CD4-positive, alpha-beta T cell treated with Interleukin-21 for 1 hour (primary cell): ENCODE results near the gene SPINT2.
"Not testable (repeated sequence)": the region's sequence is repeated elsewhere in the genome, so short reads cannot be mapped to it uniquely, and the experiment has no call there.

Source experiments
- DNase-seq: peaks from one replicate; pipeline ENCODE4 v3.0.0-alpha.2; 2020

SPINT2 gene, protein sequence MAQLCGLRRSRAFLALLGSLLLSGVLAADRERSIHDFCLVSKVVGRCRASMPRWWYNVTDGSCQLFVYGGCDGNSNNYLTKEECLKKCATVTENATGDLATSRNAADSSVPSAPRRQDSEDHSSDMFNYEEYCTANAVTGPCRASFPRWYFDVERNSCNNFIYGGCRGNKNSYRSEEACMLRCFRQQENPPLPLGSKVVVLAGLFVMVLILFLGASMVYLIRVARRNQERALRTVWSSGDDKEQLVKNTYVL

DNA sequence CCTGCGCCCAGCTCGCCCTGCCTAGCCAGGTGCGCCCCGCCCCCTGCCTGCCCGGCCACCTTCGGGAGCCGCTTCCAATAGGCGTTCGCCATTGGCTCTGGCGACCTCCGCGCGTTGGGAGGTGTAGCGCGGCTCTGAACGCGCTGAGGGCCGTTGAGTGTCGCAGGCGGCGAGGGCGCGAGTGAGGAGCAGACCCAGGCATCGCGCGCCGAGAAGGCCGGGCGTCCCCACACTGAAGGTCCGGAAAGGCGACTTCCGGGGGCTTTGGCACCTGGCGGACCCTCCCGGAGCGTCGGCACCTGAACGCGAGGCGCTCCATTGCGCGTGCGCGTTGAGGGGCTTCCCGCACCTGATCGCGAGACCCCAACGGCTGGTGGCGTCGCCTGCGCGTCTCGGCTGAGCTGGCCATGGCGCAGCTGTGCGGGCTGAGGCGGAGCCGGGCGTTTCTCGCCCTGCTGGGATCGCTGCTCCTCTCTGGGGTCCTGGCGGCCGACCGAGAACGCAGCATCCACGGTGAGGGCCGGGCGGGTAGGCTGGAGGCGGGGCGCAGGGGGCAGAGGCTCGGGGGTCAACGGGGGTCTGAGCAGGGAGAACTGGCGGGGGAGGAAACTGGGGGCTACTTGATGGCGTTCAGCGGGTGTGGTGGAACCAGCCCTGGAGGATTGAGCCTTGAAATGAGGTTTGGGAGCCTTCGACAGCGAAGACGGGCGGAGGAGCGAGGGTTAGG, at the start of gene SPINT2:
Gene SPINT2, plus strand, starts transcription at position 88 of the 727 bp plus-strand sequence. Its CDS starts 320 bp downstream, at position 408.
- DNase-seq, result no peak

DNA sequence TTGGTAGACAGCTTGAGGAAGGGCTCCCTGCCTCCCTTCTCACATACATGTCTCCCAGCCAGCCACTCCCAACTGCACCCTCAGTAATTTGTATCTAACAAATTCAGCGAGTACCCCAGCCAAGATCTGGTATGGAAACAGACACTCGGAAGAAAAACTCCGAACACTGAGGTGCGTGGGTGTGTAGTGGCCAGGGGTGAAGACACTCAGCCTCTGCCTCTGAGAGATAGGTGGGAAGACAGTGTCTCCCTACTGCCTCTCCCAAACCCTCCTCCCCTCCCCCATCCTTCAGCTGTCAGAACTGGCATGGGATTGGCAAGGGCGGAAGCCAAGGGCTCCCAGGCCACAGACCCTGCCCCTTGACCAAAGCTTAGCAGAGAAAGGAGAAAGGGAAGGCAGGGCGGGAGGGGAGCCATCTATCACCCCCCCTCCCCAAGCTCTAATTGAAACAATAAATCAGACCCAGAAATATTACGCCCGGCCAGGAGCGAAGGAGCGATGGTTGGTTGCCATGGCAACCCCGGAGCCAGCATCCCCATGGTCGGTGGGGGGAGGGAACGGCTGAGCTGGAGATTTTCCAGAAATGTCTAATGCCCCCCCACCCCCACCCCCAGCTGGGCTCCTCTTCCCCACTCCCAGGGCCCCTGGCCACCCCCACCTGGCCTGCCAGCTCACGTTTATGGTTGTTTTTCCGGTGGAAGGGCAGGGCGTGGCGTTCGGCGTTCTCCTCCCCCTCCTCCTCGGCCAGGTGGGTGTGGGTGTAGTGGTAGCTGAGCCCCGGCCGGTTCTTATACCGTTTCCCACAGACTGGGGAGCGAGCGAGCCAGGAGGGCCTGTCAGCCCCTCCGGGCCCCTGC, 47.4 kb upstream of the SPINT2 start:
- no peak for DNase-seq

DNA sequence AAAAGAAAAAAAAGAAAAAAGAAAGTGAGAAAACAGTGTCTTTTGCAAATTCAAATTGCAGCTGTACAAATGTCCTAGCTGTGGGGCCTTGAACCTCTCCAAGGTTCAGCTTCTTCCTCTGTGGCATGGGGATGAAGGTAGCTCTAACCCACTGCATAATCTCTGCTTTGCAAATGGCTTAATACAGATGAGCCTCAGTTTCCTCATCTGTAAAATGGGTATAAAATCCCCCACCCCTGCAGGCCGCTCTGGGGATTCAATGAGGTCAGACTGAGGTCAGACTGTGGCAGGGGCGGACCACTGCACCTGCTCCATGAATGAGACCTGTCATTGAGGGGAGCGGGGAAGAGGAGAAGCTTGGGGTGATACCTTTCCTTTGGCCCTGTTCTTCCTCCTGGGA, 46.2 kb upstream of the SPINT2 start:
- DNase-seq, result no peak

DNA sequence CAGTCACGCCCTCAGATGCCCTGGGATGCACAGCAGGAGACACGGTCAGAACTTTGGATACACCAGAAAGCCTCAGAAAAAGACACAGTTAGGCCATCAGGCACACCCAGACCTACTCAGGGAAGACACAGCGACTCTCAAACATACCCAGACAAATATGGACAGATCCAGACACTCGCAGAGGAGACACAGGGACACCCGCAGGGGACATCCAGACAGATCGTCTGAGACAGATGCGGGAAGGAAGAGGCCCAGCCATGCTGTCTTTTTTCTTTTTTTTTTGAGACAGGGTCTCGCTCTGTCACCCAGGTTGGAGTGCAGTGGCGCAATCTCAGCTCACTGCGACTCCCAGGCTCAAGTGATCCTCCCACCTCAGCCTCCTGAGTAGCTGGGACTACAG, 45.2 kb upstream of the SPINT2 start:
- no peak for DNase-seq

DNA sequence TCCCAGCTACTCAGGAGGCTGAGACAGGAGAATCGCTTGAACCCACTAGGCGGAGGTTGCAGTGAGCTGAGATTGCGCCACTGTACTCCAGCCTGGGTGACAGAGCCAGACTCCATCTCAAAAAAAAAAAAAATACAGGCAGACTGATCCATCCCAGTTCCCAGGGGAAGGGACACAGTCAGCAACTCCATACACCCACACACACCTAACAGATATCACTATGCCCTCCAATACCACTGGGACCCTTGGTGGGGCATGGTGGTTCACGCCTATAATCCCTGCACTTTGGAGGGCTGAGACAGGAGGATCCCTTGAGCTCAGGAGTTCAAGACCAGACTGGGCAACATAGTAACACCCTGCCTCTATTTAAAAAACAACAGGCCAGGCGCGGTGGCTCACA, 43.0 kb upstream of the SPINT2 start:
- DNase-seq, result no peak

DNA sequence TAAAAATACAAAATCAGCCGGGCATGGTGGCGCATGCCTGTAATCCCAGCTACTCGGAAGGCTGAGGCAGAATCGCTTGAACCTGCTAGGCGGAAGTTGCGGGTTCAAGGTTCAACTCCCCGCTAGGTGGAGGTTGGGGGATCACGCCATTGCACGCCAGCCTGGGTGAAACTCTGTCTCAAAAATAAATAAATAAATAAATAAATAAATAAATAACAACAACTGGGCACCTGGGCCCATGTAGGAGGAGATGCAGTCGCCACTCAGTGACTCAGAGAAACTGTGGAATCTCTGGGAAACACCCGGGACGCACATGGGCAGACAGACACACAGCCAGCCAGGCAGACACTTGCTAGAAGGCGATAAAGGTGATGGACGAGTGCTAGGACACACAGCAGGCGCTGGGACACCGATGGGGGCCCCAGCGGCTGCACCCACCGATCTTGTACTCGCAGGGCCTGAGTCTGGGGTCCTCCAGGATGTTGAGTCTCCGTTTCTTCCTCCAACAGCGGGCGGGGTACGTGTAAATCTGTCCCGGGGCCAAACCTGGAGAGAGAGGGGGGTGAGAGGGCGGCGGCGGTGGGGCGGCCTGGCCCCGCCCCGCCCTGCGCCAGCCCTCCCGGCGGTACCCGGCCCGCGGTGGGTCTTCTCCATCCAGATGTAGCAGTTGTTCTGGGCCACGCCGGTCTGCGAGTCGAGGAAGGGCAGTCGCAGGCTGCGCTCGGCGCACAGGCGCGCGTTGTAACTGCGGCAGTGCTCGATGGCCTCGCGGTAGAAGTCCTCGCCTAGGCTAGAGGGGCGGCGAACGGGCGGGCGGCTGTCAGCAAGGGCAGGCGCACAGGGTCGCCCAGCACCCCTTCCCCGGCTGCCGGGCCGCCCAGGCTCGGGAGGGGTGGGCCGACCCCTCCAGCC, 42.2 kb upstream of the SPINT2 start:
- DNase-seq, result no peak

DNA sequence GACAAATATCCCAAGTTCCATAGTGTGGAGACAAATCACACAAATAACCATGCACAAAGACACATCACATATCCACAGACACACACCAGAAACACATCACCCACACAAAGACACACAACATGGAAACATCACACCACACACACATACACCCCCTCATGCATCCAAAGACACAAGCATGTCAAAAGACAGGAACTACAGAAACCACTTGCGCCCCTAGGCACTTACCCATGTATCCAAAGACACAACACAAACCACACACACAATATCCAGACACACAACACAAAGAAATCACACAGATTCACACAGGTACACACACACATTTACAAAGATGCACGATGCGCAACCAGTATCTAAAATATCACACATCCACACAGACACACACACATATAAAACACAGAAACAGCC, 41.3 kb upstream of the SPINT2 start:
- no peak for DNase-seq

DNA sequence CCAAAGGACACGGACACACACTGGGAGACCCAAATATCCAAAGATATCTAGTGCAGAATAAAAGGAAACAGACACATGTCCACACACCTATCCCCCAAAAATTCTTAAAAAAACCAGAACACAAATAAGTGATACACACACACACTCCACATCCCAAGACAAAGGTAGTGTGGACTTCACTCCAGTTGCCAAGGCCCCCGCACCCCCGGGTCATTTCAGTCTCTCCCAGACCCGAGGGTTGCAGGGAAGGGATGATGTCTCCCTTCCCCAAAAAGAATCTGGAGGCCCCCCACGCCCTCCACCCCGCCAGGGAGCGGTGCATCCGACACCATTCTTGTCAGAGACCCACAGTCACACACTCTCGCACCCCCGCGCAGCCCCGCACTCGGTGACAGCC, 40.8 kb upstream of the SPINT2 start:
- DNase-seq, result no peak

DNA sequence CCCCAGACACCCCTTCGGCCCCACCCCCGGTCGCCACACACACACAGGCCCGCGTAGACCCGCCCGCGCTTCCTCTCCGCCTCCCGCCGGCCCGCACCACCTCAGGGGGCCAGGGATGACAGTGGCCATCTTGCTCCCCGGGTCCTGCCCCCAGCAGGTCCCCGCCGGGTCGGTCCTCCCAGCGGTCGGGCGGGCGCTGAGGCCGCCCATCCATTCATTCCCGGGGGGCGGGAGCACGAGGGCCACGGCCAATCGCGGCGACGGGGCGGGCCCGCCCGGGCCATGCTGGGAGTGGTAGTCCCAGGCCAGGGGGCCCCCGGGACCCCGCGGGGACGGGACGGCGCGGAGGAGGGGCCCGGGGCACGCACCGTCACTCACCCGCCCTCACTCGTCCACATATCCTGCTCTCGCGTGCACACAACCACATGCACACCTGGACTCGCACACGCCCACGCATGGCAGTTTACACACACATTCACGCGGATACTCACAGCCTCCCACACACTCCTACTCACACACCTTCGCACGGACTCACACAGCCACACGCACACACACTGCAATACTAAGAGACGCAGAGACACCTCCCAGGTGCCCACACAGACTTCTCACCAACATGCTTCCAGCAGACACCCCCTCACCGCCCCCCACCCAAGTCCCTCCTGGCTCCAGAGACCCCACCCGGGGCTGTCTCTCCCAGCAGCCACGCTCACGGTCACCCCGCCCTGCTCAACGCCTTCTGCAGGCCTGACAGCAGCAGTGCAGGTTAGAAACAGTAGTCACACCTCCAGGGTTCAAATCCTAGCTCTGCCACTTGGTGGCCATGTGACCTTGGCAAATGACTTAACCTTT, 40.1 kb upstream of the SPINT2 start, which contains the start of gene DPF1:
Gene DPF1, minus strand, starts transcription at position 209 of the 849 bp plus-strand sequence. Its CDS starts 80 bp downstream, at position 129.
- peak; percentile 42 for DNase-seq

DNA sequence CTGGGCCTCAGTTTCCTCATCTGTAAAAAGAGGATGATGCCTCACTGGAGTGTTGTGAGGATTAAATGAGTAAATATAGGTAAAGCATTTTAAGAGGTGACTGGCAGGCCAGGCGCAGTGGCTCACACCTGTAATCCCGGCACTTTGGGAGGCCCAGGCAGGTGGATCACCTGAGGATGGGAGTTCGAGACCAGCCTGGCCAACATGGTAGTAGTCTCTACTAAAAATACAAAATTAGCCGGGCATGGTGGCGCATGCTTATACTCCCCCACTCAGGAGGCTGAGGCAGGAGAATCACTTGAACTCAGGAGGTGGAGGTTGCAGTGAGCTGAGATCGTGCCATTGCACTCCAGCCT, 39.5 kb upstream of the SPINT2 start:
- DNase-seq, result not testable (repeated sequence)

DNA sequence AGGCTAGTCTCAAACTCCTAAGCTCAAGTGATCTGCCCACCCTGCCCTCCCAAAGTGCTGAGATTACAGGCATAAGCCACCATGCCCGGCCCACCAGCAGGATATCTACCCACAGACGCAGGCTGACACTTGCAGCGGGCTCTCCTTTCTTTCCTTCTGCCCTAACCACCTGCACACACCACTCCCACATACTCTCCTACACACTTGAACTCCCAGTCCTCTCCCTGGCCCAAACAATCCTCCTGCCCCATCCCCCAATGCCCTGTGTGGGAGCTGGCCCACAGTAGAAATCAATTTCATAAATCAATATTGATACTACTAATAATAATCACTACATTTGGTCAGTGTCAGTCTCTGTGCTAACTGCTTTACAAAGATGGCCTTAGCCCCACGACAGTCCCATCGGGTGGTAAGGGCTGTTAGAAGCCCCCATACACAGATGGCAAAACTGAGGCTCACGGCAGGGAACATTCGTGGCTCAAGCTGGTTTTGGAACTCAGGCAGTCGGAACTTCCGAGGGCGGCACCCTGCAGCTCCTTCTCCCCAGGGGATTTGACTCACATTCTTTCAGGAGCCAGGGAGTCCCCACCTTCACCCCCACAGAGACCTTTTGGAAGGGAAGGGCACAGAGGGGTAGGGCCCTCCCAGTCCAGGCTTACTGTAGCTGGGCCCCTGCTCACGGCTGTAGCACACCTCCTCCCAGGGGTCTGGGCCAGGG, 36.9 kb upstream of the SPINT2 start:
- DNase-seq, result no peak

DNA sequence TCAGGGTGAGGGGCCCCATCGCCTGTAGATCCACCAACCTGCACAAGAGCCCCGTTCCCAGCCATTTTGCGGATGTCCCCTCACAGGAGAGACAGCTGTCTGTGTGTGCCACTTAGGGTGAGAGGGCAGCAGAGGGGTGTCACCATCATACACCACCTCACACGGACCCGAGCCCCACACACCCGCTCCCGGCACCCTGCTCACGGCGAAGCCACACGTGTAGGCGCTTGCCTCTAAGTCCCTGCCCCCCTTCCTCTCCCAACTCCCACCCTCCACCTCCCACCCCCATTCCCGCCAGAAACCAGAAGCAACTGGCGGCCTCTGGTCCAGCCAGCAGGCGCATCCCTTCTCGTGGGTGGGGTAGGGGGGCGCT, 36.4 kb upstream of the SPINT2 start:
- no peak for DNase-seq

DNA sequence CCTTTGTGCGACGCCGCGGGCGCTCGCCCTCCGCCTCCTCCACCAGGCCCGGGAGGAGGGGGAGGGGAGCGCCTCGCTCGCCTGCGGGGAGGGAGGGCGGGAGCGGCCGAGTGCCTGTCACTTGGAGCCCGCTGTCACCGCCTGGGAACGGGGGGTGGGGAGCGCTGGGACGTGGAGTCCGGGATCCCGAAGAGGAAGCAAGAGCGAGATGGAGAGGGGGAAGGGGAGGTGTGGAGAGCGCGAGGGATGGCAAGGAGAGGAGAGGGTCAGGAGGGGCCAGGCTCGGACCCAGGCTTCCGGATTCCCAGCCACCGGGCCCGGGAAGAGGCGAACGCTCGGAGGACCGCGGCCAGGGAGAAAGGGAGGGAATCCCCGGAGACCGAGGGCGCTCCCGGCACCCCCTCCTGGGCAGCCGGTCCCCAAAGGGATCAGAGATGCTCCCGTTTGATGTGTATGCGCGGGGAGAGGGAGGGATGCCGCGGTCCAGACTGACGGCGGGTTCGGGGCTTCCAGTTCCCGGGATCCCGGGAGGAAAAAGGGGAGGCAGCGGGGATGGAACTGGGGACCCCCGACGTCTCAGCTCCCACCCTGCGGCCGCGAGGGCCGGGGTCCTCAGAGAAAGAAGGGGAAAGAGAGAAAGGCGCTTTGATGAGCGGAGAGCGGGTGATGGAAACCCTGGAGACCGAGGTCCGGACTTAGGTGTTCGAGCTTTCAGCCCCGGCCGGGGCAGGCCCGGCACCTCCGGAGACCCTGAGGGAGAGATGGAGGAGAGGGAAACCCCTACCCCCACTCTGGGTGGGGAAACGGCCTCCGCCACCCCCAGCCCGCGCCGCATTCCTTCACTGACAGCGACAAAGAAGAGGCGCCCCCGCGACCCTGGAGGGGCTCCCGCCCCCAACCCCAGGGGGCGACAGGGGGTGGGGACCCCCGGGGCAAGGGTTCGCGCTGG, 35.6 kb upstream of the SPINT2 start:
- DNase-seq, result no peak

DNA sequence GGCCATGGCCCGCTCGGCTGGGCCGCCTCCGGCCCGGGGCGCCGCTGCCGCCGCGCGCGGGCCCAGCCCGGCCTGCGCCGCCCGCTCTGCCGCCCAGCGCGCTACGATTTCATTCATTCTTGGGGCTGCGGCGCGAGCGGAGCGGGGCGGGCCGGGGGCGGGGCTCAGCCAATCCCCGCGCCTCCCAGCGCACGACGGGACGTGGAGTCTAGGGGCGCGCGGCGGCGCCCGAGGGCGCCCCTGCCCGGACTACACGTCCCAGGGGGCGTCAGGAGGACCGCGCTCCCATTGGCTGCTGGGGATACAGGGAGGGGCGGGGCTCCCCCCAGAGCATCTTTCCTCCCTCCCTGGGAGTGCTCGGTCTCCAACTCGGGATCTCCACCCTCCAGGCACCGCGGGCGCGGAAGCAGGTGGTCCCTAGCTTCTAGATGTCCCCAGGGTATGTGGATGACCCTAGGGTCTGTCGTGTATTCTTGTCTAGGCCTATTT, 34.7 kb upstream of the SPINT2 start:
- peak; percentile 68 for DNase-seq

DNA sequence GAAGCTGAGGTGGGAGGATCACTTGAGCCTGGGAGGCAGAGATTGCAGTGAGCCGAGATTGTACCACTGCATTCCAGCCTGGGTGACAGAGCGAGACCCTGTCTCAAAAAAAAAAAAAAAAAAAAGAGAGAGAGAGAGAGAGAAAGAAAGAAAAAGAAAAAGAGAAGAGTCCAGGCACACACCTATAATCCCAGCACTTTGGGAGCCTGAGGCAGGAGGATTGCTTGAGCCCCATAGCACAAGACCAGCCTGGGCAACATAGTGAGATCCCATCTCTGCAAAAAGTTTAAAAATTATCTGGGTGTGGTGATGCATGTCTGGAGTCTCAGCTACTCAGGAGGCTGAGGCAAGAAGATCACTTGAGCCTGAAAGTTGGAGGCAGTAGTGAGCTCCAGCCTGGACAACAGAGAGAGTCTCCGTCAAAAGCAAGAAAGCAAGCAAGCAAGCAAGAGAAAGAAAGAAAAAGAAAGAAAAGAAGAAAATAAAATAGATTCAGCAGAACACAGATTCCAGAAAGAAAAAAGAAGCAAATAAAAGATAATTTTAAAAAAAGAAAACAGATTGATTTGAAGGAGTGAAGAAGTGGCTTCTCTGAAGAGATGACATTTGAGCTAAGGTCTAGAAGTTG, 33.8 kb upstream of the SPINT2 start:
- DNase-seq, result not testable (repeated sequence)

DNA sequence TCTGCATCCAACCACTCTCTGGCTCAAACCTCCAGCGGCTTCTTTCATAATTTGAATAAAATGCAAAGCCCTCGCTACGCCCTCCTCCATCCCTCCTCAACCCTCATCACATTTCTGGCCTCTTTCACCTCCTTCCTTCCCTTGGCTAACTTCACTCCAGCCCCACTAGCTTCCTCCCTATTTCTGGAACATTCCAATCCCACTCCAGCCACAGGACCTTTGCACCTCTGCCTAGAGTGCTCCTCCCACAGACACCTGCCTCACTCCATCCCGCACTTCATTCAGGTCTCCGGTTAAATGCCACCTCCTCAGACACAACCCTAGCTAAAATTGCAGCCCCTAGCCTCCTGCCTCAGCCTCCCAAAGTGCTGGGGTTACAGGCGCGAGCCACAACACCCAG, 32.5 kb upstream of the SPINT2 start:
- DNase-seq, result no peak

DNA sequence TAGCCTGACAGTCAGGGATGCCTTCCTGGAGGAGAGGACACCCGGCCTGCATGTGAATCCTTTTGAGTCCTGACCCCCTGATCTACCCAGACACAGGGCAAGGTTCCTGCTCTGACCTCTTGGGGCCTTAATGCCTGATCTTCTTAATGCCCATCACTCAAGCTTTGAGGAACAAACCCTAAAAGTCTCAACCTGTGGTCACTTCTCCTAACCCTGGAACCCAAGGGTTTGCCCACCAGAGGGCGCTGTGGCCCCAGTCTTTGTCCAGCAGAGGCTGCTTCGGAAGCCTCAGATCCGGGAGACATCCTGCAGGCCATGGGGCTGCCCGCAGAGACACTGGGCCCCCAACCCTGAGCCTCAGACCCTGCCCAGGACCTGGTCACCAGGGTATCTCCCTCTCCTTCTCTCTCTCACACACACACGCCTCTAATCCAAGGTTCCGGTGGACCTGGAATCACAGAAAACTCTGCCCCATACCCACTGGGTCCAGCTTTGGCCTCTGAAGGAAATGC, 30.6 kb upstream of the SPINT2 start:
- DNase-seq, result peak; percentile 72

DNA sequence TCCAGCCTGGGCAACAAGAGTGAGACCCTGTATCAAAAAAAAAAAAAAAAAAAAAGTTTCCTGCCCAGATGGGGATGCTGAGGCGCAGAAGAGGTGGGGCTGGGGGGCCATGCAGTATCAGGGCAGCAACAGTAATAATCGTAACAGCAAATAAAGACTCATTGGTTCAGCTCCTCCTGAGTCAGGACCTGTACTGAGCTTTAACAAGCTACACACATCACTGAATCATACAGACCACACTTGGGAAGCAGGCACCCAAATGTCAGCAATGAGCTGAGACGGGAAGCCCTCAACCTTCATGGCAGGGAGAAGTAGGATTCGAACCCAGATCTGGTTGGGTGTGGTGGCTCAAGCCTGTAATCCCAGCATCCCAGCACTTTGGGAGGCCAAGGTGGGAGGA, 29.8 kb upstream of the SPINT2 start:
- no peak for DNase-seq

DNA sequence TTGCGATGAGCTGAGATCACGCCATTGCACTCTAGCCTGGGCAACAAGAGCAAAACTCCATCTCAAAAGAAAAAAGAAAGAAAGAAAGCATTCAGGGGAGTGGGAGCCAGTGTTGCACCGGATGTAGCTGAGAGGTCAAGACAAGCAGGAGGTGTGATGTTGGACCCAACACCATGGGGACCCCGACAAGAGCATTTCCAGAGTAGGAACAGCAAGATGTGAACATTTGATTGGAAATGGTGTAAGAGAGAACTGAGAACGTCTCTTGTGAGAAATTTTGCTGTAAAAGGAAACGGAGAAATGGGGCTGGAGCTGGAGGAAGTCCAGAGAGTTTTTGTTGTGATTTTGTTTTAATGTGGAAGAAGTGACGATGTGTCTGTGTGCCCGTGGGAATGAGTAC, 24.6 kb upstream of the SPINT2 start:
- no peak for DNase-seq
